Fibroblast of the aortic adventitia (primary cell): ENCODE results near the gene TPMT. TPM values are rescaled to one million over a fixed set of nuclear protein-coding genes. Genes with fewer than 3 reads are reported as not detected.
A peak's percentile ranks its signal among the peaks of the same experiment; 100 is the strongest.
"Not testable (repeated sequence)": the region's sequence is repeated elsewhere in the genome, so short reads cannot be mapped to it uniquely, and the experiment has no call there.

ENCODE experiments used
- DNase-seq: peaks from one replicate; pipeline ENCODE4 v3.0.0-alpha.2; 2010; ENCODE audit warnings: low read depth
- H3K4me3 ChIP-seq: 2 replicates; pipeline ENCODE4 v1.5.1; 2011; ENCODE audit warnings: low read depth, mild to moderate bottlenecking, control low read depth, low read length, moderate library complexity
- total RNA-seq: library from RNA; depleted of rRNA; stranded (reverse); fragments of >200 nt; gene quantifications from 2 replicates; pipeline ENCODE4 v1.2.3, GENCODE V29; 2012; ENCODE audit warnings: low replicate concordance
- TF ChIP-seq, protein P1 (sequence below): IDR thresholded peaks from 2 replicates; pipeline ENCODE4 v1.5.1; 2011; ENCODE audit warnings: mild to moderate bottlenecking, low read length, control low read depth, inconsistent platforms; ENCODE audit not compliant: insufficient read depth

TPMT gene
- total RNA-seq, 1 donor, result 22.4 TPM

DNA sequence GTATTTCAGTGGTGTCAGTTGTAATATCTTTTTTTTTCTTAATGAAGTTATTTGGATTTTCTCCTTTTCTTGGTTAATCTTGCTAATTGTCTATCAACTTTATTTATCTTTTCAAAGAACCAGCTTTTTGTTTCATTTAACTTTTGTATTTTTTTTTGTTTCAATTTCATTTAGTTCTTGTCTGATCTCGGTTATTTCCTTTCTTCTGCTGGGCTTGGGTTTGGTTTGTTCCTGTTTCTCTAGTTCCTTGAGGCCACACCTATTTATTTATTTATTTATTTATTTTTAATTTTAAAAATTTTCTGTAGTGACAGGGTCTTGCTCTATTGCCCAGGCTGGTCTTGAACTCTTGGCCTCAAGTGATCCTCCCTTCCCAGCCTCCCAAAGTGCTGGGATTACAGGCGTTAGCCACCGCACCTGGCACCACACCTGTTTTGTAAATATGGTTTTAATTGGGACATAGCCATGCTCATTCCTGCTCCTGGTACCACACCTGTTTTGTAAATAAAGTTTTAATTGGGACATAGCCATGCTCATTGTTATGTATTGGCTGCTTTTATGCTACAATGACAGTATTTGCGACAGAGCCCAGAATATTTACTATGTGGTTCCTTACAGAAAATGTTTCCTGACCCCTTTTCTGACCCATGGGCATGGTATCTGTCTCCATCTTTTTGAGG lies 22.5 kb upstream of the TPMT start:
- H3K4me3 ChIP-seq, result no peak overlapping the region
- no peak for DNase-seq
- TF ChIP-seq, protein P1, sequence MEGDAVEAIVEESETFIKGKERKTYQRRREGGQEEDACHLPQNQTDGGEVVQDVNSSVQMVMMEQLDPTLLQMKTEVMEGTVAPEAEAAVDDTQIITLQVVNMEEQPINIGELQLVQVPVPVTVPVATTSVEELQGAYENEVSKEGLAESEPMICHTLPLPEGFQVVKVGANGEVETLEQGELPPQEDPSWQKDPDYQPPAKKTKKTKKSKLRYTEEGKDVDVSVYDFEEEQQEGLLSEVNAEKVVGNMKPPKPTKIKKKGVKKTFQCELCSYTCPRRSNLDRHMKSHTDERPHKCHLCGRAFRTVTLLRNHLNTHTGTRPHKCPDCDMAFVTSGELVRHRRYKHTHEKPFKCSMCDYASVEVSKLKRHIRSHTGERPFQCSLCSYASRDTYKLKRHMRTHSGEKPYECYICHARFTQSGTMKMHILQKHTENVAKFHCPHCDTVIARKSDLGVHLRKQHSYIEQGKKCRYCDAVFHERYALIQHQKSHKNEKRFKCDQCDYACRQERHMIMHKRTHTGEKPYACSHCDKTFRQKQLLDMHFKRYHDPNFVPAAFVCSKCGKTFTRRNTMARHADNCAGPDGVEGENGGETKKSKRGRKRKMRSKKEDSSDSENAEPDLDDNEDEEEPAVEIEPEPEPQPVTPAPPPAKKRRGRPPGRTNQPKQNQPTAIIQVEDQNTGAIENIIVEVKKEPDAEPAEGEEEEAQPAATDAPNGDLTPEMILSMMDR, result no peak

DNA sequence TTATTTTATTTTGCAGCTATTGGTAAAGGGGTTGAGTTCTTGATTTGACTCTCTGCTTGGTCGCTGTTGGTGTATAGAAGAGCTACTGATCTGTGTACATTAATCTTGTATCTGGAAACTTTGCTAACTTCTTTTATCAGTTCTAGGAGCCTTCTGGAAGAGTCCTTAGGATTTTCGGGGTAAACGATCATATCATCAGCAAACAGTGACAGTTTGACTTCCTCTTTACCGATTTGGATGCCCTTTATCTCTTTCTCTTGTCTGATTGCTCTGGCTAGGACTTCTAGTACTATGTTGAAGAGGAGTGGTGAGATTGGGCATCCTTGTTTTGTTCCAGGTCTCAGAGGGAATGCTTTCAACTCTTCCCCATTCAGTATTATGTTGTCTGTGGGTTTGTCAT lies 21.3 kb upstream of the TPMT start:
- H3K4me3 ChIP-seq, DNase-seq: not testable (repeated sequence)

DNA sequence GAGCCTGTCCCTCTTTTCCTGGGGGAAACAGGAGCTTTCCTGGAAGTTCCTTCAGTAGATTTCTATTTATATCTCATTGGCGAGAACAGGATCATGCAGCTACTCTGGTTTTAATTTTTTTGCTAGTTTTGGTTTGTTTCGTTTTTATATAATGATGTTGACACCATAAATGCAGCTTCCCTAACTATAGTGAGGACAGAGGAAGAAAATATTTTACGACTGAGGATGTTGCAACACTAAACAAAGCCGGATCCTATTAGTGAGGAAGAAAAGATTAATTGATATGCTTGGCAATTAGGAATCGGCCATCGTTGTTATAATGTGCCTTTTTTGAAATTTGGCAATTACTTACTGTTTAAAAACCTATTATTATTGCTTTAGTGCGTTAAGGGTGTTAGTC lies 17.0 kb upstream of the TPMT start:
- H3K4me3 ChIP-seq, result no peak overlapping the region
- TF ChIP-seq, protein P1, result no peak
- no peak for DNase-seq

DNA sequence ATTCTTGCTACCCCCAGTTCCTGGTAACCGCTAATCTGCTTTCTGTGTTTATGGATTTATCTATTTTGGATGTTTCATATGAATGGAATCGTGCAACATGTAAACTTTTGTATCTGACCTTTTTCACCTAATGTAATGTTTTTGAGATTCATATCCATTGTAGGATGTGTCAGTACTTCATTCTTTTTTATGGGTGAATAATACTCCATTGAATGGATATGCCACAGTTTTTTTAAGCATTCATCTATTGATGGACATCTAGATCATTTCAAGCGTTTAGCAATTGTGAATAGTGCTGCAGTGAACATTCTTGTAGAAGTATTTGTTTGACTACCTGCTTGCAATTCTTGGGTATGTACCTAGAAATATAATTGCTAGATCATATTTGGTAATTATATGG lies 13.4 kb upstream of the TPMT start:
- TF ChIP-seq, protein P1, result no peak
- no peak overlapping the region for H3K4me3 ChIP-seq
- DNase-seq, result no peak

DNA sequence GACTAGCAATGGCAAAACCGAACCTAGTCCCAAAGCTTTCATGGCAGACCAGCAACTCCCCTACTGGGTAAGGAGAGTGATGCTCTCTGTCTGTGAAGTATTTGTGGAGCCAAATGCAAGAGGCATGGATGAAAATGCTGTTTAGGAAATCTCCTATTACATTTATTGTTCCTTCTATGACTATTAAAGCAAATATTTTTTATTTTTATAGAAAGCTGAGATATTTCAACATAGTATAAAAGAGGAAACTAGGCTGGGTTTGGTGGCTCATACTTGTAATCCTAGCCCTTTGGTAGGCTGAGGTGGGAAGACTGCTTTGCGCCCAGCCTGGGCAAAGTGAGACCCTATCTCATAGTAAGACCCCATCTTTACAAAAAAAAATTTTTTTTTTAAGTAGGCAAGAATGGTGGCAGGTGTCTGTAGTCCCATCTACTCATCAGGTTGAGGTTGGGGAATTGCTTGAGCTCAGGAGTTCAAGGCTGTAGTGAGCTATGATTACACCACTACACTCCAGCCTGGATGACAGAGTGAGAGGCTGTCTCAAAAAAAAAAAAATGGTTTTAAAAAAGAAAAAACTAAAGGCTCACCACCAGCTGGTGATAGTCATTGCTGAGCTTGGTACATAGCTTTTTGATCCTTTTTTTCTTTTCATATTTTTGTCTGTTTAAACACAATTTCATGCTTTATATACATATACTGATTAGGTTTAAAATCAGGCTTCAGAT lies 11.6 kb upstream of the TPMT start:
- no peak overlapping the region for H3K4me3 ChIP-seq
- peak; percentile 61 for DNase-seq
- TF ChIP-seq, protein P1, result peak; percentile 14

DNA sequence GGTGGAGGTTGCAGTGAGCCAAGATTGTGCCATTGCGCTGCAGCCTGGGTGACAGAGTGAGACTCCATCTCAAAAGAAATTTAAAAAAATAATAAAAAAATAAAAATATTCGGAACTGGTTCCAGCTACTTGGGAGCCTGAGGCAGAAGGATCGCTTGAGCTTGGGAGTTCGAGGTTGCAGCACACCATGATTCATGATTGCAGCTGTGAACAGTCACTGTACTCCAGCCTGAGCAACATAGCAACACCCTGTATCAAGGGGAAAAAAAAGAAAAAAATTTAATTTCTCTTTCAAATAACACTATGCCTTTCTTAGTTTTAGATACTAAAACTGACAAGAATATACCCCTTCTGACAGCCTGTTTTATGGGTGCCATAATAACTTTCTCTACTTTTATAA lies 10.9 kb upstream of the TPMT start:
- TF ChIP-seq, protein P1, result no peak
- H3K4me3 ChIP-seq, result no peak overlapping the region
- DNase-seq, result no peak

DNA sequence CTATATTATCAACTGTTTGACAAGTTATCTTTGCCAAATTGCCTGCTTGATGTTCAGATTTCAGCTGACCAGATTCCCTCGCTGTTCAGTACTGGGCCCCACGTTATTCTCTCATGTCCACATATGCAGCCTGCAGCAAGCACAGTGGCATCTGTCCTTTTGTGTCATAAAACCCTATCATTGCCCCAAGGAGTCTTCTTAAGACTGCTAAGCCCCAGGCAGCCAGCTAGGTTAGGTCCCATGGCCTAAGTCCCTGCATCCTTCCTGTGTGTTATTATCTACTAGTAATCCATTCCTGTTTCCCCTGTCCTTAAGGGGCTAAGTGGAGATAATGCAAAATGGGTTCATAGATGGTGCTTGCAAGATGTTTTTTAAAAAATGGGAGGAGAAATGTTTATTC lies 7.5 kb upstream of the TPMT start:
- no peak overlapping the region for H3K4me3 ChIP-seq
- TF ChIP-seq, protein P1, result no peak
- DNase-seq, result no peak
